HFFc6 (cell line): ENCODE measurements around the gene NOS1AP. TPM values are rescaled to one million over a fixed set of nuclear protein-coding genes. Genes with fewer than 3 reads are reported as not detected.

Experiments
- DNase-seq: peaks from one replicate; pipeline ENCODE4 v3.0.0-alpha.2; 2018
- H3K27ac Mint-ChIP-seq: 2 replicates; pipeline ENCODE4 v1.8.0; 2020; ENCODE audit warnings: mild to moderate bottlenecking, mixed read lengths
- H3K27me3 Mint-ChIP-seq: 2 replicates; pipeline ENCODE4 v1.8.0; 2021; ENCODE audit warnings: mild to moderate bottlenecking, moderate library complexity, mixed read lengths; ENCODE audit not compliant: insufficient read depth
- H3K36me3 Mint-ChIP-seq: 2 replicates; pipeline ENCODE4 v1.8.0; 2021; ENCODE audit warnings: low read depth, mixed read lengths
- H3K4me1 Mint-ChIP-seq: 2 replicates; pipeline ENCODE4 v1.8.0; 2020; ENCODE audit warnings: low read depth, mixed read lengths
- H3K4me3 Mint-ChIP-seq: 2 replicates; pipeline ENCODE4 v1.8.0; 2020; ENCODE audit warnings: mild to moderate bottlenecking, moderate library complexity, mixed read lengths
- H3K9me3 Mint-ChIP-seq: 2 replicates; pipeline ENCODE4 v1.8.0; 2020; ENCODE audit warnings: mild to moderate bottlenecking, mixed read lengths
- CTCF ChIP-seq: fragments of 200-600 bp; sonication (generic); IDR thresholded peaks from 2 replicates; pipeline ENCODE4 v1.5.0; 2021; ENCODE audit warnings: antibody characterized with exemption, mild to moderate bottlenecking
- total RNA-seq, 6 experiments: library from RNA; stranded (reverse); fragmentation: NEBNext Ultra II Directional; extraction: Animal tissue kit (Norgen Biotek cat#: 25700); gene quantifications; 2 replicates in 1 of 6; 3 replicates in 5 of 6; pipeline ENCODE4 v1.2.3, GENCODE V29; 2021

Gene NOS1AP
- total RNA-seq, 6 experiments from 2014 or later = 0.11 to 0.62 (median 0.29) TPM

GRCh38 chr1:162094271-162094670 lies 24.8 kb downstream of the NOS1AP start:
- H3K9me3 Mint-ChIP-seq = no peaks in the 10 kb centered on the region
- no peak overlapping the region for H3K4me3 Mint-ChIP-seq
- H3K27me3 Mint-ChIP-seq = peaks cover 1% of the 10 kb centered on the region
- no peak for TF ChIP-seq CTCF
- H3K4me1 Mint-ChIP-seq = no peaks in the 10 kb centered on the region
- no peak overlapping the region for H3K27ac Mint-ChIP-seq
- no peak for DNase-seq
- H3K36me3 Mint-ChIP-seq = no peaks in the 10 kb centered on the region

GRCh38 chr1:162094723-162095122 lies 25.2 kb downstream of the NOS1AP start:
- peaks cover 1% of the 10 kb centered on the region for H3K27me3 Mint-ChIP-seq
- DNase-seq = no peak
- H3K27ac Mint-ChIP-seq = no peak overlapping the region
- no peaks in the 10 kb centered on the region for H3K9me3 Mint-ChIP-seq
- no peak for TF ChIP-seq CTCF
- H3K36me3 Mint-ChIP-seq = no peaks in the 10 kb centered on the region
- no peaks in the 10 kb centered on the region for H3K4me1 Mint-ChIP-seq
- no peak overlapping the region for H3K4me3 Mint-ChIP-seq

GRCh38 chr1:162107911-162108310 lies 38.4 kb downstream of the NOS1AP start:
- Mint-ChIP-seq H3K27ac (no peak overlapping the region), H3K4me1 (no peaks in the 10 kb centered on the region; the same call in 1 of the 2 replicates), H3K4me3 (no peak overlapping the region), H3K36me3 (no peaks in the 10 kb centered on the region), H3K27me3 (peaks cover 8% of the 10 kb centered on the region), H3K9me3 (no peaks in the 10 kb centered on the region; the same call in 1 of the 2 replicates)
- DNase-seq = no peak
- no peak for TF ChIP-seq CTCF

- Mint-ChIP-seq H3K4me3 (no peak overlapping the region), H3K9me3 (no peaks in the 10 kb centered on the region), H3K27me3 (peaks cover 8% of the 10 kb centered on the region), H3K4me1 (no peaks in the 10 kb centered on the region; the same call in 1 of the 2 replicates), H3K27ac (no peak overlapping the region), H3K36me3 (no peaks in the 10 kb centered on the region)
- no peak for TF ChIP-seq CTCF
- no peak for DNase-seq
Measured at GRCh38 chr1:162108426-162108825, 38.9 kb downstream of the NOS1AP start.

GRCh38 chr1:162110910-162111309 lies 41.4 kb downstream of the NOS1AP start:
- H3K9me3 Mint-ChIP-seq = no peaks in the 10 kb centered on the region
- no peak for DNase-seq
- TF ChIP-seq CTCF = no peak
- H3K4me3 Mint-ChIP-seq = no peak overlapping the region
- no peaks in the 10 kb centered on the region for H3K36me3 Mint-ChIP-seq
- no peak overlapping the region for H3K27ac Mint-ChIP-seq
- H3K27me3 Mint-ChIP-seq = peaks cover 13% of the 10 kb centered on the region
- no peaks in the 10 kb centered on the region; the same call in 1 of the 2 replicates for H3K4me1 Mint-ChIP-seq

GRCh38 chr1:162111572-162111971 lies 42.1 kb downstream of the NOS1AP start:
- Mint-ChIP-seq H3K36me3 (no peaks in the 10 kb centered on the region), H3K4me3 (no peak overlapping the region), H3K9me3 (no peaks in the 10 kb centered on the region), H3K27me3 (peaks cover 13% of the 10 kb centered on the region), H3K27ac (no peak overlapping the region), H3K4me1 (no peaks in the 10 kb centered on the region; the same call in 1 of the 2 replicates)
- no peak for DNase-seq
- no peak for TF ChIP-seq CTCF
